ENCODE results near the gene GRAPL.
"Not testable (repeated sequence)": the region's sequence is repeated elsewhere in the genome, so short reads cannot be mapped to it uniquely, and the experiment has no call there.

The GRAPL gene

DNA sequence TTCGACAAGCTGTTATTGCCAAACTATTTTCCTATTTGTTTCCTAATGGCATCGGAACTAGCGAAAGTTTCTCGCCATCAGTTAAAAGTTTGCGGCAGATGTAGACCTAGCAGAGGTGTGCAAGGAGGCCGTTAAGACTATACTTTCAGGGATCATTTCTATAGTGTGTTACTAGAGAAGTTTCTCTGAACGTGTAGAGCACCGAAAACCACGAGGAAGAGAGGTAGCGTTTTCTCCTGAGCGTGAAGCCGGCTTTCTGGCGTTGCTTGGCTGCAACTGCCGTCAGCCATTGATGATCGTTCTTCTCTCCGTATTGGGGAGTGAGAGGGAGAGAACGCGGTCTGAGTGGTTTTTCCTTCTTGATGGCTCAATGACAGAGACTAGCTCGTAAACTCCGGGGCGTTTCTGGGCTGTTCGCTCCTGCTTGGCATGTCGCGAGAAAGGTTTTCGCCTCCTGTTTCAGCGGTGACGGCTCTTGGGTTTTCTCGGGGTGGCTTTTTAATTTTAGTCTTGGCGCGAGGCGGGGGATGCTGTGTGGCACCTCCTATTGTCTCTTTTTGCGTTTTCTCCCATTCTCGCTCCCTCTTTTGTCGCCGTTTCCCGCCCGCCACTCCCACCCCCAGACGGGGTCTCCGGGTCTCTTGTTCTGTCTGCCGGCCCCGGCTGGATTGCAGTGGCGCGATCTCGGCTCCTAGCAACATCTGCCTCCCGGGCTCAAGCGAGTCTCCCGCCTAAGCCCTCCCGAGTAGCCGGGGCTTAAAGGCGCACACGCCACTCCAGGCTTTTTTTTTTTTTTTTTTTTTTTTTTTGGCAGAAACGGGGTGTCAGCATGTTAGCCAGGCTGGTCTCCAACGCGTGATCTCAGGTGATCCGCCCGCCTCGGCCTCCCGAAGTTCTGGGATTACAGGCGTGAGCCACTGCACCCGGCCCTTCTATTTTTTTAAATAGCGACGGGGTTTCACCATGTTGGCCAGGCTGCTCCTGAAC is 60.8 kb downstream of the GRAPL start:
- not testable (repeated sequence) for H3K4me3 ChIP-seq (ENCODE audit: low read length); H3K27me3 ChIP-seq (ENCODE audit: control insufficient read depth, insufficient read depth, low read length); H3K4me1 ChIP-seq (ENCODE audit: control insufficient read depth, insufficient read depth, low read length); H3K9ac ChIP-seq (ENCODE audit: low read length); H3K36me3 ChIP-seq (ENCODE audit: control insufficient read depth, insufficient read depth, low read length); H3K27ac ChIP-seq (ENCODE audit: low read depth, low read length)

DNA sequence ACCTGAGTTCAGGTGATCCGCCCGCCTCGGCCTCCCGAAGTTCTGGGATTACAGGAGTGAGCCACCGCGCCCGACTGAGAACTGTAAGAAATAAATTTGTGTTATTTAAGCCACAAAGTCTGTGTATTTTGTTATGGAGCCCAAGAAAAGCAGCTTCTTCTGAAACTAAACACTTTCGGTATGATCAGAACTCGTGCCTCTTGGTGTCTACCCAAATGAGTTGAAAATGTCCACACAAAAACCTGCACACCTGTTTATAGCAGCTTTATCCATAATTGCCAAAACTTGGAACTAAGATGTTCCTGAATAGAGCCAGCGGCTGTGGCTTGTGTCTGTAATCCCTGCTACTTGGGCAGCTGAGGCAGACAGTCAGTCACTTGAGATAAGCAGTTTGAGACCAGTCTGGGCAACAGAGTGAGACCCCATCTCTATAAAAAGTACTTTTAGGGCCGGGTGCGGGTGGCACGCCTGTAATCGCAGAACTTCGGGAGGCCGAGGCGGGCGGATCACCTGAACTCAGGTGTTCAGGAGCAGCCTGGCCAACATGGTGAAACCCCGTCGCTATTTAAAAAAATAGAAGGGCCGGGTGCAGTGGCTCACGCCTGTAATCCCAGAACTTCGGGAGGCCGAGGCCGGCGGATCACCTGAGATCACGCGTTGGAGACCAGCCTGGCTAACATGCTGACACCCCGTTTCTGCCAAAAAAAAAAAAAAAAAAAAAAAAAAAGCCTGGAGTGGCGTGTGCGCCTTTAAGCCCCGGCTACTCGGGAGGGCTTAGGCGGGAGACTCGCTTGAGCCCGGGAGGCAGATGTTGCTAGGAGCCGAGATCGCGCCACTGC is 61.7 kb downstream of the GRAPL start:
- H3K4me1 ChIP-seq (ENCODE audit: control insufficient read depth, insufficient read depth, low read length); H3K36me3 ChIP-seq (ENCODE audit: control insufficient read depth, insufficient read depth, low read length); H3K9ac ChIP-seq (ENCODE audit: low read length); H3K4me3 ChIP-seq (ENCODE audit: low read length); H3K27me3 ChIP-seq (ENCODE audit: control insufficient read depth, insufficient read depth, low read length); H3K27ac ChIP-seq (ENCODE audit: low read depth, low read length): not testable (repeated sequence)

DNA sequence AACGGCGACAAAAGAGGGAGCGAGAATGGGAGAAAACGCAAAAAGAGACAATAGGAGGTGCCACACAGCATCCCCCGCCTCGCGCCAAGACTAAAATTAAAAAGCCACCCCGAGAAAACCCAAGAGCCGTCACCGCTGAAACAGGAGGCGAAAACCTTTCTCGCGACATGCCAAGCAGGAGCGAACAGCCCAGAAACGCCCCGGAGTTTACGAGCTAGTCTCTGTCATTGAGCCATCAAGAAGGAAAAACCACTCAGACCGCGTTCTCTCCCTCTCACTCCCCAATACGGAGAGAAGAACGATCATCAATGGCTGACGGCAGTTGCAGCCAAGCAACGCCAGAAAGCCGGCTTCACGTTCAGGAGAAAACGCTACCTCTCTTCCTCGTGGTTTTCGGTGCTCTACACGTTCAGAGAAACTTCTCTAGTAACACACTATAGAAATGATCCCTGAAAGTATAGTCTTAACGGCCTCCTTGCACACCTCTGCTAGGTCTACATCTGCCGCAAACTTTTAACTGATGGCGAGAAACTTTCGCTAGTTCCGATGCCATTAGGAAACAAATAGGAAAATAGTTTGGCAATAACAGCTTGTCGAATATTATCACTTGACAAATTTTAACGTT is 62.5 kb downstream of the GRAPL start:
- not testable (repeated sequence) for H3K9ac ChIP-seq (ENCODE audit: low read length); H3K4me1 ChIP-seq (ENCODE audit: control insufficient read depth, insufficient read depth, low read length); H3K27me3 ChIP-seq (ENCODE audit: control insufficient read depth, insufficient read depth, low read length); H3K36me3 ChIP-seq (ENCODE audit: control insufficient read depth, insufficient read depth, low read length); H3K4me3 ChIP-seq (ENCODE audit: low read length); H3K27ac ChIP-seq (ENCODE audit: low read depth, low read length)

DNA sequence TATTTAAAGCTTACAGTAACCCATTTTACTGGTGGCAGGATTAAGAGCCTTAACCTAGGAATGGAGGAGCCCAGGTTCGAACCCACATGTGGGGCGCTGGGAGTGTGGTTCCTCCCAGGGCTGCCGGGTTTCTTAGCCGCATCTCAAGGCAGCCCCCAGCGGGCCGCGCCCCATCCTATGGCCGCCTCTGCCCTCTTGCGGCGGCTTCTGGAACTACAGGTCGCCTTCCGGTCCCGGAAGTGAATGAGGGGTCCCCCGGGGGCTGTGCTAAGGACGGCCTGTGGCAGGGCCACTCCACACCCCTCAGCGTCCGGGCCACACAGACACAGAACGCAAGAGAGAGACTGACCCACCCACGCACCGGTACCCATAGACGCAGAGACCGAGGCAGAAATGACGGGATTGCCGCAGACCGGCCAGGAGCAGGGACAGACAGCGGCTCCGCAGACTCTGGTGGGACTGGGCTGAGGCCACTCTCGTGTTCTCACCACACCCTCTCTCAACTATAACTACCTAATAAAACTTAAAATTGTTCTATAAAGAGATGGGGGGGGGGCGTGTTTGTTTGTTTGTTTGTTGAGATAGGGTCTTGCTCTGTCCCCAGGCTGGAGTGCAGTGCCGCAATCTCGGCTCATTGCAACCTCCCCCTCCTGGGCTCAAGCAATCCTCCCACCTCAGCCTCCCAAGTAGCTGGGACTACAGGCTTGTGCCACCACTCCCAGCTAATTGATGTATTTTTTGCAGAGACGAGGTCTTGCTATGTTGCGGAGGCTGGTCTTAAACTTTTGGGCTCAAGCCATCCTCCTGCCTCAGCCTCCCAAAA is 69.2 kb downstream of the GRAPL start:
- not testable (repeated sequence) for H3K27me3 ChIP-seq (ENCODE audit: control insufficient read depth, insufficient read depth, low read length); H3K4me1 ChIP-seq (ENCODE audit: control insufficient read depth, insufficient read depth, low read length); H3K4me3 ChIP-seq (ENCODE audit: low read length); H3K36me3 ChIP-seq (ENCODE audit: control insufficient read depth, insufficient read depth, low read length); H3K27ac ChIP-seq (ENCODE audit: low read depth, low read length); H3K9ac ChIP-seq (ENCODE audit: low read length)

DNA sequence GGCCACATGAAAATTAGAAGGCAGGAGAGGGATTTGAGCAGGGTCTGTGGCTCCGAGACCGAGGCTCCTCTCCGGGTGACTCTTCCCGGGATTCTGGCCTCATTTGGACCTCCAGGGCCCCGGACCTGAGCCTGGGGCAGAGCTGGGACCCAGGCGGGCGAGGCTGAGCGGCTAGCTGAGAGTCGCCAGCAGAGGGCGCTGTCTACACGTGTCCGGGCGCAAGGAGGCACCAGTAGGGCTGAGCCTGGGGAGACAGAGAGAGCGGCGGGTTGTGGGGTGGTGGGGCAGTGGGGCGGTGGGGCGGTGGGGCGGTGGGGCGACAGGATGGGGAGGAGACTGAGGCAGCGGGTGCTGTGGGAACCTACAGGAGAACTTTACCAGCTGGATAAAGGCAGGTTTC is 75.1 kb downstream of the GRAPL start:
- H3K4me1 ChIP-seq (ENCODE audit: control insufficient read depth, insufficient read depth, low read length); H3K9ac ChIP-seq (ENCODE audit: low read length); H3K4me3 ChIP-seq (ENCODE audit: low read length); H3K27me3 ChIP-seq (ENCODE audit: control insufficient read depth, insufficient read depth, low read length); H3K27ac ChIP-seq (ENCODE audit: low read depth, low read length); H3K36me3 ChIP-seq (ENCODE audit: control insufficient read depth, insufficient read depth, low read length): not testable (repeated sequence)

DNA sequence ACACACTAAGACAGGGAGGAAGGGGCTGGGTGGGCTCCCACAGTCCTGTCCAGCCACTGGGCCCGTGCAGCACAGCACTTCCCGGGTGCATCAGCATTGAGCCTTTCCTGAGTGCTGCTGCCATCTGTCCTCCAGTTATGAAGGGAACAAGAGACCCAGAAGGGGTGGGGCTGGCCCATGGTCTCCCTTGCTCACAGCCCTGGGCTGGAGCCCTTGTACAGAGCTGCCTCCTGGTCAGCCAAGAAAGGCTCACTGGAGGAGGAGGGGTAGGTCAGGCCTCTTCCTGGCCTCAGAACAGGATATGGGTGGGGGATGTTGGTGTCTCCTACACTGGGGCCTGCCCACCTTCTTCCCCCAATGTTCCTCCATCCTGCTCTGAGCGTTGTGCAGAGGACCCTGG is 76.0 kb downstream of the GRAPL start:
- not testable (repeated sequence) for H3K4me1 ChIP-seq (ENCODE audit: control insufficient read depth, insufficient read depth, low read length); H3K27ac ChIP-seq (ENCODE audit: low read depth, low read length); H3K4me3 ChIP-seq (ENCODE audit: low read length); H3K9ac ChIP-seq (ENCODE audit: low read length); H3K36me3 ChIP-seq (ENCODE audit: control insufficient read depth, insufficient read depth, low read length); H3K27me3 ChIP-seq (ENCODE audit: control insufficient read depth, insufficient read depth, low read length)

Data from rectal smooth muscle tissue (tissue), 1 donor.